HTR-8/SVneo (cell line): ENCODE measurements around the gene PSG6.
A peak's percentile ranks its signal among the peaks of the same experiment; 100 is the strongest.
"Not testable (repeated sequence)": the region's sequence is repeated elsewhere in the genome, so short reads cannot be mapped to it uniquely, and the experiment has no call there.

Experiments used
- DNase-seq: peaks from one replicate; pipeline ENCODE4 v3.0.0; 2011; ENCODE audit warnings: low spot score, mixed read lengths; ENCODE audit not compliant: insufficient read length
- FAIRE-seq: peaks from 2 replicates; lab custom pipeline; 2011; peaks lifted over from hg19 to GRCh38; lab: Jason Lieb, UNC

Gene PSG6

GRCh38 chr19:42917634-42918033 is at the start of gene PSG6:
Gene PSG6 (minus strand): TSS chr19:42917894. CDS start chr19:42917792, 102 bp downstream.
- not testable (repeated sequence) for FAIRE-seq, DNase-seq

GRCh38 chr19:42965176-42965575 is 47.5 kb upstream of the PSG6 start:
- peak; percentile 80 for FAIRE-seq

GRCh38 chr19:42961119-42961518 is 43.4 kb upstream of the PSG6 start:
- FAIRE-seq, result no peak
- DNase-seq, result no peak

More at GRCh38 chr19:42965176-42965575, 47.5 kb upstream of the PSG6 start:
- DNase-seq, result peak; percentile 23

DNA sequence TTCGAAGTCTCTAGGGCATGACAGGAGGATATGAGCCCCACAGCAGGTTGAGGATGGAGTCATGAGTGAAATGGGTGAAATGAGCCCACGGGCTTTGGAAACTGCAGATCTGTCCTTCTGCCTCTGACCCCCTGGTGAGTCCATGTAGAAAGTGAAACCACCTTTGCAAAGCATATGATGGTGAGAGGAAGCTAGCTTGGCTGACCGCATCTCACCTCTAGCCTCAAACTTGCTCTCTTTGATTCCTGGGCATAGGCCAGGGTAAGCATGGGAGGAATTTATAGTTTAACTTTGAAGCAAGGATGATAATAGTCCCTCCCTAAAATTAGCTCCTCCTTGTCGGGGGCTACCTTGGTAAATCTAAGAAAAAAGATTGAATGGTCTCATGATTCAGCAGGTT is 34.4 kb upstream of the PSG6 start:
- not testable (repeated sequence) for DNase-seq

GRCh38 chr19:42951476-42951875 is 33.8 kb upstream of the PSG6 start:
- FAIRE-seq, DNase-seq: not testable (repeated sequence)

More for the DNA sequence above, 34.4 kb upstream of the PSG6 start:
- FAIRE-seq, result not testable (repeated sequence)

GRCh38 chr19:42942187-42942789 is 24.6 kb upstream of the PSG6 start:
- no peak for FAIRE-seq
- DNase-seq, result no peak

- not testable (repeated sequence) for DNase-seq, FAIRE-seq
Measured at GRCh38 chr19:42937107-42937506, 19.4 kb upstream of the PSG6 start, which contains the start of gene PSG7. Gene PSG7 (minus strand): TSS chr19:42937207. CDS start chr19:42937076, 131 bp downstream.

GRCh38 chr19:42934726-42935125 is 17.0 kb upstream of the PSG6 start:
- not testable (repeated sequence) for FAIRE-seq, DNase-seq

DNA sequence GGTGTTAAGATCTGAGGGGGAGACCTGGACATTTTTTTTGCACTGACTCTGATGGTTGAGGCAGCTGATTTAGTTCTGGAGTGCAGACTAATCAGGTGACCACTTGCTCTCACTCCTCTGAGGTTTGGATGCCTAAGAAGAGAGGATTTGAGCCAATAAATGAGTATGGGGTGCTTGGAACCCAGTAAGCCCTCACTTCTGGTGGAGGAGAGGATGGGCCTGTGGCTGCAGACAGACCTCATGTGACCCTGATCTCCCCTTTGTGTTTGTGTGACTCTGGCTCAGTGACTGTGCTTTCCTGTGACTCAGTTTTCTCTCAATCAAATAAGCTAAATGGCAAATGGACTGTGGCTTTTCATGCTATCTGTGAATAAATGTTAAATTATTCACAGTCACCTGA is 16.5 kb upstream of the PSG6 start:
- FAIRE-seq, result not testable (repeated sequence)

GRCh38 chr19:42933412-42933811 is 15.7 kb upstream of the PSG6 start:
- not testable (repeated sequence) for DNase-seq

More for the DNA sequence above, 16.5 kb upstream of the PSG6 start:
- DNase-seq, result not testable (repeated sequence)

DNA sequence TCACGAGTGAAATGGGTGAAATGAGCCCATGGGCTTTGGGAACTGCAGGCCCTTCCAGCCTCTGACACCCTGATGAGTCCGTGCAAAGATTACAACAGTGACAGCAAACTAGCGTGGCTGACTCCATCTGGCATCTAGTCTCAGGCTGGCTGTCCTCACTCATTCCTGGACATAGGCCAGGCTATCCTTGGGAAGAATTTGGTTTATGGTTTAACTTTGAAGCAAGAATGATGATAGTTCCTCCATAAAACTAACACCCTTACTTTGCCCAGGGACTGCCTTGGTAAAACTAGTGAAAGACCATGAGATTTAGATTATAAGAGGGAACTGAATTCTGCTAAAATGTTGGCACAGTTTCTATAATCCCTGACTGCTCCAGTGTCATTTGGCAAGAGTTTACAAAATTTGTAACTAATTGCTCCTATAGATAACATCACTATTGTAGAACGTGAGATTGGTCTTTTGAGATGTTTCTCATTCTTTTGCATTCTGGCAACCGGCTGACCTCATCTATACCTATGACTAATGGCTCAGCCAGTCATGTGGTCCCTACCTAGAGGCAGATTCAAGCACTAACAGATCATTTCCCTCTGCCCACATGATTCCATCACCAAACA is 14.9 kb upstream of the PSG6 start:
- DNase-seq, result not testable (repeated sequence)
- FAIRE-seq, result peak; percentile 90

More at GRCh38 chr19:42933412-42933811, 15.7 kb upstream of the PSG6 start:
- not testable (repeated sequence) for FAIRE-seq

GRCh38 chr19:42930214-42930613 is 12.5 kb upstream of the PSG6 start:
- FAIRE-seq, DNase-seq: not testable (repeated sequence)

DNA sequence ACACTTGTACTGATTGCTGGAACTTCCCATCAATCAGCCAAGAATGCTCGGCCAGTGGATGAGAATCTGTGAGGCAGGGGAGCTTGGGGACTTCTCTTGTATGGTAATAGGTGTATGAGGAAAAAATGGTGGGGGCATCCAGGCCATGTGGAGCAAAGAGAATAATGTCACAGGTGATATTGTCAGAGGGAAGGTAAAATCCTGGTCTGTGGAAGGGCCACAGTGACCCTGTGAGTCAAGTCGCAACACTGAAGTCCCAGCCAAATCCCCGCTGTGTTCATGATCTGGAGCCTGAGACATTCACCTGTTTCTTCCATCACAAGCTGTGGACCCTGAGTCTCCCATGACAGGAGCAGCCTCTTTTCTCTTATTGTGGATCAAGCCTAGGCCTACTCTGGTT is 11.2 kb upstream of the PSG6 start:
- no peak for FAIRE-seq
- no peak for DNase-seq

- no peak for FAIRE-seq
- DNase-seq, result no peak
Measured at GRCh38 chr19:42926781-42927180, 9.1 kb upstream of the PSG6 start.

DNA sequence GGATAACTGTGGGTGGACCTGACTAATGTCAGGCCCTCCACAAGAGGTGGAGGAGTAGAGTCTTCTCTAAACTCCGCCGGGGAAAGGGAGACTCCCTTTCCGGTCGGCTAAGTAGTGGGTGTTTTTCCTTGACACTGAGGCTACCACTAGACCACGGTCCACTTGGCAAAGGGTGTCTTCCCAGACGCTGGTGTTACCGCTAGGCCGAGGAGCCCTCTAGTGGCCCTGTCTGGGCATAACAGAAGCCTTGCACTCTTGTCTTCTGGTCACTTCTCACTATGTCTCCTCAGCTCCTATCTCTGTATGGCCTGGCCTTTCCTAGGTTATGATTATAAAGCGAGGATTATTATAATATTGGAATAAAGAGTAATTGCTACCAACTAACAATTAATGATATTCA is 5.4 kb upstream of the PSG6 start:
- FAIRE-seq, DNase-seq: not testable (repeated sequence)

GRCh38 chr19:42920971-42921370 is 3.3 kb upstream of the PSG6 start:
- DNase-seq, FAIRE-seq: not testable (repeated sequence)

DNA sequence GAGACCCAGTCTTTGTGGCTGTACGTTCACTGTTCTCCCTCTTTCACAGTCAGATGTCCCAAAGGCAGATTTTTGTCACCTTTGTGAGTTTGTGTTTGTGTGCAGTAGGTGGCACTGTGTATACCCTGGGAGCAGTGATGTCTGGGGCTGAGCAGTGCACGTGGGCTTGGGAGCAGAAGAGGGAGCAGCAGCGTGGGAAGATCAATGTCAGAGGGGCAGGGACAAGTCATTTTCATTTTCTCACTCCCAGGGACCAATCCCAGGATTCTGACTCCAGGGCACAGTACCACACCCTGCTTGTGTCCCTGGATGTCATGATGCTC is 2.0 kb upstream of the PSG6 start:
- FAIRE-seq (no peak), DNase-seq (no peak)

DNA sequence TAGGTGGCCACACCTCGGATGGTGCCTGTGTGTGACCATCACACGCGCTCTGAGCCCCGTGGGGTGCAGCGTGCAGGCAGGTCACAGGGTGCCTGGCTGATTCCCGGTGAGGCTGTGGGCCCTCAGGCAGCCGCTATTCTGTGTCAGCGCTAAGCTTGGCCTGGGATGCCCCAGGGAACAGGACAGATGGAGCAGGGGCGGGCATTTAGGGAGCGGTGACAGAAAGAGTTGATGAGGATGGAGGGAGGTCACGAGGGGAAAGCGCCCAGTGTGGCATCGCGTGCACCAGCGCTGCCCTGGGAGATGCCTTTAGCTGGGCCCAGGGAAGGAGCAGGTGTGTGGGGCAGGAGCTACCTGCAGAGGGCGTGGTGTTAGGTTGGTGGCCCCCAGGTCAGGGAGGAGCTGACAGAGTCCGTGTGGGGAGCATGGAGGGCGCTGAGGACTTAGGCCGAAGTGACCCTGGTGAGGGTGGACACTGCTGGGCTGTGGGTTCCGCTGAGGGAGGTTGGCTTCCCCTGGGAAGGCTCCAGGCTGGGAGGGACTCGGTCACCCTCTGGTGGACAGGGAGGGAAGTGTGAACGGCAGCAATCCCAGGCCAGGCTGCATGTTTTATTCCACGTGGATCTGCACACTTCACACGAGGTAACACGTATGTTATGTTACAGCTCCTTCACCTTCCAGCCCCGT is 1.5 kb upstream of the PSG6 start:
- FAIRE-seq, result peak; percentile 84
- DNase-seq, result not testable (repeated sequence)

DNA sequence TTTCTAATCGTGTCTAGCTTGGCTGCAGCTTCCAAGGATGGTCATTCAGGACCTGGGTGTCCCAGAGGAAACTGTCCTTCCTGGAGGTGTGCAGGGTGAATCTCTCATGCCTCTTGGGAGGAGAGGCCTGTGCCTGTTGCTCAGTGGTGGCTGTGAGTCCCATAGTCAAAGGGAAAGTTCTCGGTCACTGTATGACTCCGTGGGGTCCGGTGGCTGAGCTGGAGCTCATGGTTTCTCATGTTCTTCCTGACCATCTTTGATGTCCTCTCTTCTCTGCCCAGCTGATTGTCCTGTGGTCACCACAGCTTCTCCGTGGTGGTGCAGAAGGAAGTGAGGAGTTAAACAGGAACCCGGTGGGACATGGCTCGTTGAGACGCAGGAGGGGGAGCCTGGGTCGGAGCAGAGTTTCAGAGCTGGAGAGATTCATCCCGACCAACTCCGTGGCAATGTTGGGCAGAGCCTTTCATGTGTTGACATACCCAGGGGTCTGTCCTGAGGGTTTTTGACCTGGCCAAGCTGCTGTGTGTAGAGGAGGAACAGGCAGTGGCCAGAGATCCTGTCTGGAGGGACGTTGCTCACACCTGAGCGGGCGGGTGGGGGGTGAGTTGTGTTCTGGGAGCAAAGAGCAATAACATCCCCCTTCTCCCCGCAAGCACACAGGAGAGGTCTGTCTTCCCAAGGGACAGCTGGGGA is 829 bp upstream of the PSG6 start:
- DNase-seq, FAIRE-seq: not testable (repeated sequence)

DNA sequence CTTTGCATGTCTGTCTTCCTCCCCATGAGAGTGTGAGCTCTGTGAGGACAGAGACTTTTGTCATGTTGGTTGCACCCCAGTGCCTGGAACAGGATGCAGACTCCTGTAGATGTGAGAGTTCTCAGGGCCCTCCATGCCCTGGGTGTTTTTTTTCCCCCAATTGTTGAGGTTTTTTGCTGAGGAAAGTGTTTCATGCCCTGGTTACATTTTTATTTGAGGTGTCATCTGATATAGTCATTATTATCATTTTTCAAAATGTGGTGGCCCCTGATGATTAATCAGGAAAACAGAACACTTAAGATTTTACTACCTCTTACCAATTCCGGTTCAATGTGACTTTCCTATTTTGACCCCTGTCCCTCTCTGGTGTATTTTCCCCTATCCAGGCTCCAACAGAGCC is 763 bp downstream of the PSG6 start:
- FAIRE-seq, result not testable (repeated sequence)

More for the DNA sequence above, 763 bp downstream of the PSG6 start:
- not testable (repeated sequence) for DNase-seq
